Measurements from ENCODE around the gene RBM33. TPM values are rescaled to one million over a fixed set of nuclear protein-coding genes. Genes with fewer than 3 reads are reported as not detected.

RBM33 gene
- total and polyA plus RNA-seq, 2 experiments from 2014 or later: 51.1 to 53.5 TPM

DNA sequence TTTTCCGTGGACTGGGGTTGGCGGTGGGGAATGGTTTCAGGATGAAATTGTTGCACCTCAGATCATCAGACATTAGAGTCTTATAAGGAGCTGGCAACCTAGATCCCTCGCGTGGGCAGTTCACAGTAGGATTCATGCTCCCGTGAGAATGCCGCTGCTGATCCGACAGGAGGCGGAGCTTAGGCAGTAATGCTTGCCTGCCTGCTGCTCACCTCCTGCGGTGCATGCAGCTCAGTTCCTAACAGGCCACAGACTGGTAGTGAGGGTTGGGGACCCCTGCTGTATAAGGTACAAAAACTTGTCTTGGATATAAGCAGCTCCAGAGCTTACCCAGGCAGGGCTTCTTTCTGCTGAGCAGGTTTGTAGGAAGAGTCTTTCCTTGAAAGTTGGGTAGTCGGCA lies 113.9 kb downstream of the RBM33 start:
- H3K9me3 ChIP-seq (ENCODE audit: low read depth): no peaks in the 10 kb centered on the region
- H3K27me3 ChIP-seq: no peaks in the 10 kb centered on the region
- H3K36me3 ChIP-seq: no peaks in the 10 kb centered on the region
- DNase-seq (ENCODE audit: low read depth in 1 of 2, low spot score in 1 of 2): no peak
- peaks cover 11% of the 10 kb centered on the region for H3K4me1 ChIP-seq (ENCODE audit: low read depth)
- H3K4me3 ChIP-seq: no peak overlapping the region
- no peak overlapping the region for H3K27ac ChIP-seq
- no peak for TF ChIP-seq CTCF (IDR thresholded peaks at IDR 0.05; ENCODE audit: low read depth, low read length)

DNA sequence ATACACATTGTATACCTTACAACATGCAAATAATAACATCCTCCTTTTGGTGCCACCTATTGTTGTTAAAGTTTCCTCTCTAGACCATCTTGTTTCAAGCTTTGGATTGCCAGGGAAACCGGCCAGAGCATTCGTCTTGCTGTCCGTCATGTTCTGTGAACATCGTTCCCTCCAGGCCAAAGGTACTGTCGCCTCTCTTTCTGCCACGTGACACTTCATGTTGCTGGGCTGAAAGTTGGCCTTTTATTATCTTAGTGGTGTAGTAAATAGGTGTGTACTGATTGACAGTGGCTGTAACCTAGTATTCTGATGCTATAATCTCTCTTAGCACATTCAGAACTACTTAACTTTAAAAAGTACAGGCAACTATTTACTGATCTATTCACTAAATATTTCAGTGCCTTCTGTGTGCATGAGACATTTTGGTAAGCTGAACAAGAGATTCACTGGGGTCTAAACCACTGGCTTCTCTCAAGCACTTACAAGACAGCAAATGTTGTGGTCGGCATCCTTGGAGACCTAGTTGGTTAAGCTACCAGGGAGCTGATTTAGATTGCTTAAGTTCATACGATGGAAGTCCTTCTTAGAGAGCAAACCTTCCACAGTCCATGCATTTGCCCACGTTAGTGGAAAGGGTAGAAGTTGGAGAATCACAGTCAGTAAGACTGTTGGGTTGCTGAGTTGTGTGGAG lies 115.4 kb downstream of the RBM33 start:
- no peak overlapping the region for H3K27ac ChIP-seq
- no peaks in the 10 kb centered on the region for H3K9me3 ChIP-seq (ENCODE audit: low read depth)
- no peak for TF ChIP-seq CTCF (IDR thresholded peaks at IDR 0.05; ENCODE audit: low read depth, low read length)
- H3K4me3 ChIP-seq: no peak overlapping the region
- H3K27me3 ChIP-seq: no peaks in the 10 kb centered on the region
- peaks cover 9% of the 10 kb centered on the region for H3K4me1 ChIP-seq (ENCODE audit: low read depth)
- peaks cover 2% of the 10 kb centered on the region for H3K36me3 ChIP-seq
- DNase-seq (ENCODE audit: low read depth in 1 of 2, low spot score in 1 of 2): no peak

- no peaks in the 10 kb centered on the region for H3K9me3 ChIP-seq (ENCODE audit: low read depth)
Measured at GRCh38 chr7:155761162-155761561, 116.7 kb downstream of the RBM33 start.

GRCh38 chr7:155762036-155762435 lies 117.6 kb downstream of the RBM33 start:
- H3K27me3 ChIP-seq: no peaks in the 10 kb centered on the region
- H3K9me3 ChIP-seq (ENCODE audit: low read depth): no peaks in the 10 kb centered on the region
- peaks cover 7% of the 10 kb centered on the region for H3K4me1 ChIP-seq (ENCODE audit: low read depth)
- H3K4me3 ChIP-seq: no peak overlapping the region
- no peak for DNase-seq (ENCODE audit: low read depth in 1 of 2, low spot score in 1 of 2)
- no peak overlapping the region for H3K27ac ChIP-seq
- peaks cover 14% of the 10 kb centered on the region for H3K36me3 ChIP-seq
- no peak for TF ChIP-seq CTCF (IDR thresholded peaks at IDR 0.05; ENCODE audit: low read depth, low read length)

More at GRCh38 chr7:155761162-155761561, 116.7 kb downstream of the RBM33 start:
- DNase-seq (ENCODE audit: low read depth in 1 of 2, low spot score in 1 of 2): no peak
- Histone ChIP-seq H3K27me3 (no peaks in the 10 kb centered on the region), H3K36me3 (peaks cover 5% of the 10 kb centered on the region), H3K4me3 (no peak overlapping the region), H3K27ac (no peak overlapping the region), H3K4me1 (ENCODE audit: low read depth) (peaks cover 7% of the 10 kb centered on the region)
- no peak for TF ChIP-seq CTCF (IDR thresholded peaks at IDR 0.05; ENCODE audit: low read depth, low read length)

DNA sequence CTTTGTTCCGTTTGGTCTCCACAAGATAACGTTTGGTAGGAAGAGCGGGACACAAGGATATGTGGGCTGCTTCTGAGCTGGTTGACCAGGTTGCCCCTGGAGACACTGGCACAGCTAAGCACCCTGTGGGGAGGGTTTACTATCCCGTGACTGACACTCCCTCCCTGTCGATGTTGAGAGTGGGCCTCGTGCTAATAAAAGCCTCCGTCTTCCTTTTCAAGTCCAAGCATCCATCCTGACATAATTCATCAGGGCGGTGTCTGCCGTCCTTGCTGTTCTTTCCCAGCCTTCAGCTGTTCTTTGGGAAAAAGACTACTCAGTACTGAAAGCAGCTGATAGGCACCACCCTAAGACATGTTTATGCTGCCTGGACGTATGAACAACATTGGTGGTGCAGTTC lies 118.2 kb downstream of the RBM33 start:
- Histone ChIP-seq H3K27ac (no peak overlapping the region), H3K9me3 (ENCODE audit: low read depth) (no peaks in the 10 kb centered on the region), H3K27me3 (no peaks in the 10 kb centered on the region), H3K4me1 (ENCODE audit: low read depth) (peaks cover 7% of the 10 kb centered on the region), H3K4me3 (no peak overlapping the region), H3K36me3 (peaks cover 20% of the 10 kb centered on the region)
- DNase-seq (ENCODE audit: low read depth in 1 of 2, low spot score in 1 of 2): no peak
- TF ChIP-seq CTCF (IDR thresholded peaks at IDR 0.05; ENCODE audit: low read depth, low read length): no peak
